ENCODE results near the gene DCAF8.

The DCAF8 gene

GRCh38 chr1:160206036-160206389 is 56.3 kb downstream of the DCAF8 start:
- DNase-seq (ENCODE audit: low read depth in 2 of 2) = peak; percentile 43 to 73
- peak overlapping the region; percentile 94 to 98 for H3K4me3 ChIP-seq (replicated peaks in 1 of 2; ENCODE audit: low read depth in 2 of 2, low read length in 2 of 2)
- no peak for TF ChIP-seq CTCF (IDR thresholded peaks at IDR 0.05; ENCODE audit: low read depth, low read length)

- DNase-seq (ENCODE audit: low read depth in 2 of 2) = peak; percentile 62 to 80
- peak within 1 kb of the TSS; percentile 94 to 98 for H3K4me3 ChIP-seq (replicated peaks in 1 of 2; ENCODE audit: low read depth in 2 of 2, low read length in 2 of 2)
- no peak for TF ChIP-seq CTCF (IDR thresholded peaks at IDR 0.05; ENCODE audit: low read depth, low read length)
Measured at GRCh38 chr1:160205242-160206035, 56.9 kb downstream of the DCAF8 start, which contains the start of gene PEA15. Gene PEA15, plus strand, starts transcription at chr1:160205384. Its CDS starts 6,161 bp downstream, at chr1:160211545.

- DNase-seq (ENCODE audit: low read depth in 2 of 2) = no peak
- peak overlapping the region; percentile 28 to 42 for H3K4me3 ChIP-seq (replicated peaks in 1 of 2; ENCODE audit: low read depth in 2 of 2, low read length in 2 of 2)
- TF ChIP-seq CTCF (IDR thresholded peaks at IDR 0.05; ENCODE audit: low read depth, low read length) = no peak
Measured at GRCh38 chr1:160204526-160205241, 57.7 kb downstream of the DCAF8 start.

GRCh38 chr1:160200786-160201185 is 61.6 kb downstream of the DCAF8 start:
- no peak overlapping the region for H3K4me3 ChIP-seq (replicated peaks in 1 of 2; ENCODE audit: low read depth in 2 of 2, low read length in 2 of 2)
- no peak for TF ChIP-seq CTCF (IDR thresholded peaks at IDR 0.05; ENCODE audit: low read depth, low read length)
- DNase-seq (ENCODE audit: low read depth in 2 of 2) = no peak

- no peak overlapping the region for H3K4me3 ChIP-seq (replicated peaks in 1 of 2; ENCODE audit: low read depth in 2 of 2, low read length in 2 of 2)
- no peak for TF ChIP-seq CTCF (IDR thresholded peaks at IDR 0.05; ENCODE audit: low read depth, low read length)
- no peak for DNase-seq (ENCODE audit: low read depth in 2 of 2)
Measured at GRCh38 chr1:160197231-160197630, 65.1 kb downstream of the DCAF8 start.

- no peak overlapping the region for H3K4me3 ChIP-seq (replicated peaks in 1 of 2; ENCODE audit: low read depth in 2 of 2, low read length in 2 of 2)
- no peak for TF ChIP-seq CTCF (IDR thresholded peaks at IDR 0.05; ENCODE audit: low read depth, low read length)
- DNase-seq (ENCODE audit: low read depth in 2 of 2) = no peak
Measured at GRCh38 chr1:160196143-160196542, 66.2 kb downstream of the DCAF8 start.

Data from cardiac fibroblast (primary cell).